Natural killer cell (primary cell): Measurements from ENCODE around the gene TRMT61B. TPM values are rescaled to one million over a fixed set of nuclear protein-coding genes. Genes with fewer than 3 reads are reported as not detected.
A peak's percentile ranks its signal among the peaks of the same experiment; 100 is the strongest.

Experiments
- ATAC-seq, 3 donors: fragments of 150-1000 bp in 2 of 3; fragments of 200-7000 bp in 1 of 3; cut with Tn5 transposase; 1 replicate in 1 of 3; 2 replicates in 2 of 3; pipeline ENCODE4 v1.10.0; 2021; ENCODE audit warnings: mild to moderate bottlenecking in 2 of 3, moderate library complexity in 2 of 3
- DNase-seq, 2 donors: peaks; one replicate each; pipeline versions ENCODE4 v3.0.0 to v3.0.0-alpha.2; 2013 to 2021; ENCODE audit warnings: mixed read lengths in 1 of 2
- H3K27ac ChIP-seq: one replicate; pipeline ENCODE4 v1.5.1; 2013; ENCODE audit warnings: mild to moderate bottlenecking, low read length
- H3K27me3 ChIP-seq: one replicate; pipeline ENCODE4 v1.6.1; 2013; ENCODE audit warnings: low read length; ENCODE audit not compliant: control insufficient read depth, insufficient read depth
- H3K36me3 ChIP-seq: one replicate; pipeline ENCODE4 v1.6.1; 2013; ENCODE audit warnings: low read length; ENCODE audit not compliant: control insufficient read depth, insufficient read depth
- H3K4me1 ChIP-seq: one replicate; pipeline ENCODE4 v1.6.1; 2013; ENCODE audit warnings: low read length; ENCODE audit not compliant: control insufficient read depth, insufficient read depth
- H3K4me3 ChIP-seq: one replicate; pipeline ENCODE4 v1.5.1; 2013; ENCODE audit warnings: low read length
- H3K9me3 ChIP-seq: one replicate; pipeline ENCODE4 v1.6.1; 2013; ENCODE audit warnings: low read length; ENCODE audit not compliant: control insufficient read depth, insufficient read depth
- H3K27ac Mint-ChIP-seq, 2 donors: one replicate each; pipeline ENCODE4 v1.8.0; 2022; ENCODE audit warnings: mild to moderate bottlenecking in 2 of 2, mixed read lengths in 2 of 2, moderate library complexity in 1 of 2
- H3K27me3 Mint-ChIP-seq, 2 donors: one replicate each; pipeline ENCODE4 v1.8.0; 2022; ENCODE audit warnings: low read depth in 2 of 2, mixed read lengths in 2 of 2
- H3K36me3 Mint-ChIP-seq: one replicate; pipeline ENCODE4 v1.8.0; 2022; ENCODE audit warnings: mixed read lengths
- H3K4me1 Mint-ChIP-seq, 2 donors: one replicate each; pipeline ENCODE4 v1.8.0; 2022; ENCODE audit warnings: mixed read lengths in 2 of 2
- H3K4me3 Mint-ChIP-seq: one replicate; pipeline ENCODE4 v1.8.0; 2022; ENCODE audit warnings: mild to moderate bottlenecking, moderate library complexity, mixed read lengths
- H3K9me3 Mint-ChIP-seq, 2 donors: one replicate each; pipeline ENCODE4 v1.8.0; 2022; ENCODE audit warnings: mixed read lengths in 2 of 2
- CTCF ChIP-seq: fragments of 200-600 bp; IDR thresholded peaks from one replicate; pipeline ENCODE4 v1.8.0; 2022; ENCODE audit warnings: antibody characterized with exemption
- WGBS: methylation state at CpG from one replicate; pipeline ENCODE4 v1.1.7; 2013; ENCODE audit warnings: missing lambda C conversion rate; ENCODE audit not compliant: insufficient coverage; 5-methylcytosine and 5-hydroxymethylcytosine counted together
- intact Hi-C: fragments of 100-400 bp; cut with micrococcal nuclease; formaldehyde crosslinking; loops from one replicate; pipeline ENCODE4 v1.14.2; 2022
- total RNA-seq, 4 donors: library from RNA; stranded (reverse); fragments of 120-200 nt in 1 of 4; gene quantifications; one replicate each; pipeline versions ENCODE4 v1.2.3 to v1.2.4, GENCODE V29; 2013 to 2022

Gene TRMT61B
- total RNA-seq, 3 donors from 2014 or later (not counting 1 experiment from before 2014, with no cell fraction given) = 13.6 to 19.2 (median 18.0) TPM

GRCh38 chr2:28802975-28803429 is 67.1 kb downstream of the TRMT61B start:
- no peak overlapping the region for H3K27ac ChIP-seq
- H3K36me3 ChIP-seq = peaks cover 48% of the 10 kb centered on the region
- no peak overlapping the region for H3K4me3 ChIP-seq
- no peaks in the 10 kb centered on the region for H3K9me3 ChIP-seq
- Mint-ChIP-seq H3K27ac (peak overlapping the region; percentile 29 to 59), H3K4me1 (peaks cover 7 to 13% of the 10 kb centered on the region in 2 donors), H3K4me3 (no peak overlapping the region), H3K9me3 (no peaks in the 10 kb centered on the region), H3K27me3 (no peaks in the 10 kb centered on the region), H3K36me3 (no peaks in the 10 kb centered on the region)
- no peak for DNase-seq
- H3K4me1 ChIP-seq = no peaks in the 10 kb centered on the region
- no peak for TF ChIP-seq CTCF
- intact Hi-C loops = no loop called here
- ATAC-seq = no peak
- 78% methylated on average over 2 of the region's 4 CpGs for WGBS
- no peaks in the 10 kb centered on the region for H3K27me3 ChIP-seq

GRCh38 chr2:28801726-28802125 is 68.4 kb downstream of the TRMT61B start:
- Mint-ChIP-seq H3K27me3 (no peaks in the 10 kb centered on the region), H3K4me1 (peaks cover 20 to 24% of the 10 kb centered on the region in 2 donors), H3K4me3 (no peak overlapping the region), H3K9me3 (no peaks in the 10 kb centered on the region), H3K27ac (peak overlapping the region in 1 of 2 donors; percentile 59), H3K36me3 (no peaks in the 10 kb centered on the region)
- Histone ChIP-seq H3K27ac (no peak overlapping the region), H3K4me3 (no peak overlapping the region), H3K36me3 (peaks cover 50% of the 10 kb centered on the region), H3K9me3 (no peaks in the 10 kb centered on the region), H3K4me1 (no peaks in the 10 kb centered on the region), H3K27me3 (no peaks in the 10 kb centered on the region)
- ATAC-seq (no peak), DNase-seq (no peak)
- WGBS = 98% methylated on average over 2 of the region's 3 CpGs
- intact Hi-C loops = no loop called here
- no peak for TF ChIP-seq CTCF

Other genes with a start within 250 kb of the TRMT61B start
- gene PPP1CB, start 118.5 kb downstream of the TRMT61B start, total RNA-seq = 100 to 1,000 TPM; 157 to 200 (median 181) TPM
- 1 to 10 TPM; 5.6 to 8.1 (median 8.0) TPM for gene SPDYA, start 59.5 kb downstream of the TRMT61B start, total RNA-seq
- gene WDR43, start 24.4 kb upstream of the TRMT61B start, total RNA-seq = 10 to 100 TPM; 45.1 to 53.2 (median 49.1) TPM
- gene TOGARAM2, start 111.0 kb upstream of the TRMT61B start, total RNA-seq = 10 to 100 TPM; 25.9 to 53.2 (median 30.8) TPM
- not detected for gene PCARE, start 204.2 kb upstream of the TRMT61B start, total RNA-seq
- 10 to 100 TPM; 56.8 to 88.0 (median 72.6) TPM for gene CLIP4, start 245.1 kb upstream of the TRMT61B start, total RNA-seq